HepG2 (cell line): Measurements from ENCODE around the gene FOXR1. TPM values are rescaled to one million over a fixed set of nuclear protein-coding genes. Genes with fewer than 3 reads are reported as not detected.

Experiments
- GATA4 ChIP-seq: sonication (generic); IDR thresholded peaks from 2 replicates; pipeline ENCODE4 v1.6.1; 2016; ENCODE audit warnings: antibody characterized with exemption, low read depth, borderline replicate concordance
- IRX3 ChIP-seq: sonication (generic); formaldehyde crosslinking; IDR thresholded peaks from 2 replicates; pipeline ENCODE4 v1.8.1; 2023; ENCODE audit warnings: mild to moderate bottlenecking, low read depth, missing genetic modification reagents, borderline replicate concordance
- KAT2B ChIP-seq: fragments of 150-350 bp; IDR thresholded peaks from 2 replicates; pipeline ENCODE4 v1.6.1; 2014; ENCODE audit warnings: low read depth, low read length, borderline replicate concordance
- KAT7 ChIP-seq: IDR thresholded peaks from 2 replicates; pipeline ENCODE4 v1.6.1; 2018; ENCODE audit warnings: borderline replicate concordance, missing compliant biosample characterization
- KDM5B ChIP-seq: sonication (generic); formaldehyde crosslinking; IDR thresholded peaks from 2 replicates; pipeline ENCODE4 v1.4.0; 2020; ENCODE audit warnings: missing genetic modification reagents, mild to moderate bottlenecking, borderline replicate concordance
- MAFG ChIP-seq: sonication (generic); formaldehyde crosslinking; IDR thresholded peaks from 2 replicates; pipeline ENCODE4 v1.5.1; 2020; ENCODE audit warnings: mild to moderate bottlenecking, missing genetic modification reagents
- MIER3 ChIP-seq: IDR thresholded peaks from 2 replicates; pipeline ENCODE4 v1.6.1; 2016; ENCODE audit warnings: missing compliant biosample characterization, borderline replicate concordance
- MTA1 ChIP-seq: sonication (generic); formaldehyde crosslinking; IDR thresholded peaks from 2 replicates; pipeline ENCODE4 v1.4.0; 2020; ENCODE audit warnings: missing genetic modification reagents, mild to moderate bottlenecking, borderline replicate concordance
- MTA3 ChIP-seq: sonication (generic); formaldehyde crosslinking; IDR thresholded peaks from 2 replicates; pipeline ENCODE4 v1.4.0; 2020; ENCODE audit warnings: missing genetic modification reagents
- TAF15 ChIP-seq: fragments of 200-400 bp; formaldehyde crosslinking; IDR thresholded peaks from one replicate; pipeline ENCODE4 v1.6.1; 2018; ENCODE audit warnings: mild to moderate bottlenecking, low read depth, low read length; ENCODE audit not compliant: poor library complexity, severe bottlenecking
- USF2 ChIP-seq, 2 experiments: sonication (generic) in 1 of 2; formaldehyde crosslinking in 1 of 2; IDR thresholded peaks; 2 replicates each; pipeline versions ENCODE4 v1.5.1 to v1.6.1; 2011 to 2020; ENCODE audit warnings: borderline replicate concordance in 1 of 2, low read depth in 1 of 2, low read length in 1 of 2, mild to moderate bottlenecking in 1 of 2, missing genetic modification reagents in 1 of 2, moderate library complexity in 1 of 2
- ZFY ChIP-seq: sonication (generic); formaldehyde crosslinking; IDR thresholded peaks from 2 replicates; pipeline ENCODE4 v1.4.0; 2020; ENCODE audit warnings: missing genetic modification reagents
- ZNF512 ChIP-seq: sonication (generic); formaldehyde crosslinking; IDR thresholded peaks from 2 replicates; pipeline ENCODE4 v1.4.0; 2020; ENCODE audit warnings: mild to moderate bottlenecking, missing genetic modification reagents
- ZNF678 ChIP-seq: sonication (generic); formaldehyde crosslinking; IDR thresholded peaks from 2 replicates; pipeline ENCODE4 v1.4.0; 2020; ENCODE audit warnings: mild to moderate bottlenecking, missing genetic modification reagents
- ZNF891 ChIP-seq: sonication (generic); formaldehyde crosslinking; IDR thresholded peaks from 2 replicates; pipeline ENCODE4 v1.5.0; 2020; ENCODE audit warnings: mild to moderate bottlenecking, missing genetic modification reagents
- polyA plus RNA-seq, 8 experiments: library from polyadenylated mRNA; depleted of rRNA in 3 of 8; stranded (reverse) in 7 of 8; unstranded in 1 of 8; fragments of >200 nt; fragmentation: Illumina TruSeq in 4 of 8; extraction: Trizol in 4 of 8; gene quantifications; 2 replicates each; pipeline versions ENCODE4 v1.2.1 to v1.2.3, GENCODE V29; 2011 to 2016; ENCODE audit warnings: low read depth in 4 of 8, missing spikeins in 1 of 8, mixed read lengths in 1 of 8; ENCODE audit not compliant: insufficient read depth in 1 of 8
- total RNA-seq, 5 experiments: library from RNA; depleted of rRNA; stranded (reverse); fragments of >200 nt; fragmentation: Illumina TruSeq; extraction: Trizol; gene quantifications; 2 replicates each; pipeline ENCODE4 v1.2.3, GENCODE V29; 2016; ENCODE audit warnings: low read depth in 1 of 5
- TF ChIP-seq, protein P1 (sequence below): IDR thresholded peaks from 2 replicates; pipeline ENCODE4 v1.6.1; 2016; ENCODE audit warnings: low read depth
- TF ChIP-seq, protein P2 (sequence below): sonication (generic); formaldehyde crosslinking; IDR thresholded peaks from 2 replicates; pipeline ENCODE4 v1.5.0; 2020; ENCODE audit warnings: mild to moderate bottlenecking, missing genetic modification reagents, borderline replicate concordance
- TF ChIP-seq, protein P3 (sequence below): sonication (generic); formaldehyde crosslinking; IDR thresholded peaks from 2 replicates; pipeline ENCODE4 v1.9.0; 2021; ENCODE audit warnings: missing genetic modification reagents, mild to moderate bottlenecking, borderline replicate concordance

FOXR1 gene
- total and polyA plus RNA-seq, 2 of the 13 experiments (the other 11 are each of a cell fraction or from before 2014, with no cell fraction given), result not detected

DNA sequence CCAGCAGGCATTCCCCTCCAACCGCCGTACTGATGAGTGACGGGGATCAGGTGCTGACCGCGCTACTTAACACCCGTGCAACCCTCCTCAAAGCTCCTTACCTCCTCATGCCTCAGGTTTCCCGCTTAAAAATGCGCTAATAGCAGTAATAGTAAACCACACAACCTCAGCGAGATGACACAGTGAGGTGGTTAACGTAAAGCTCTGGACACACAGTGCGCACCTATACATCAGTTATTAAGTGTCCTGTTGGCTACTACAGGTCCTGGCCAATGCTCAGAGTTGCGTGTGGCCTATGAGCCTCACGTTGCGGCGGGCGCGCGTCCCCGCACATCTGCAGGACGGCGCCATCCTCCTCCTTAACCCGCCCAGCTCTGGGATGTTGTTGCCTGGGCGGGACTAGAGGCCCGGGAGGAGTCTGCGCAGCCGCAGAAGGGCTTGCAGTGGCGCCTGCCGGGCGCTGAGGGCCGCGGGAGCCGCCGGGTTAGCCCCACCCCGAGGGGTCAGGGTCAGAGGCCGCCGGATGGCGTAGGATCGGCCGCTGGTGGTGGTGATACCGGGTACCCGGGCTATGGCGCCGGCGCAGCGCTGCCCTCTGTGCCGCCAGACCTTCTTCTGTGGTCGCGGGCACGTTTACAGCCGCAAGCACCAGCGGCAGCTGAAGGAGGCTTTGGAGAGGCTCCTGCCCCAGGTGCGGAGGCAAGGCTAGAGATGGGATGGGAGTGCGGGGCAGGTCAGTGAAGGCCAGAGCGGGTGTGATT lies 26.2 kb downstream of the FOXR1 start, which contains the start of gene CENATAC (continued):
- TF ChIP-seq MIER3 (CRISPR knock-in tag) (peak; percentile 26; the same call in 1 of the 2 replicates), MAFG (no peak), KAT2B (no peak), TAF15 (no peak), ZNF678 (CRISPR knock-in tag) (no peak), GATA4 (peak; percentile 26; the same call in 1 of the 2 replicates), USF2 (IDR thresholded peaks at IDR 0.05; ENCODE audit: low read depth, low read length) (no peak), USF2 (CRISPR knock-in tag; IDR thresholded peaks at IDR 0.05; ENCODE audit: borderline replicate concordance) (no peak), ZNF512 (CRISPR knock-in tag) (no peak), KAT7 (CRISPR knock-in tag) (peak; percentile 87; the same call in 1 of the 2 replicates), ZFY (CRISPR knock-in tag) (peak; percentile 97), ZNF891 (peak; percentile 46; the same call in 1 of the 2 replicates), MTA3 (no peak), MTA1 (CRISPR knock-in tag) (peak; percentile 64), KDM5B (CRISPR knock-in tag) (peak; percentile 68; the same call in 1 of the 2 replicates), IRX3 (CRISPR knock-in tag) (no peak)
- TF ChIP-seq, protein P1, sequence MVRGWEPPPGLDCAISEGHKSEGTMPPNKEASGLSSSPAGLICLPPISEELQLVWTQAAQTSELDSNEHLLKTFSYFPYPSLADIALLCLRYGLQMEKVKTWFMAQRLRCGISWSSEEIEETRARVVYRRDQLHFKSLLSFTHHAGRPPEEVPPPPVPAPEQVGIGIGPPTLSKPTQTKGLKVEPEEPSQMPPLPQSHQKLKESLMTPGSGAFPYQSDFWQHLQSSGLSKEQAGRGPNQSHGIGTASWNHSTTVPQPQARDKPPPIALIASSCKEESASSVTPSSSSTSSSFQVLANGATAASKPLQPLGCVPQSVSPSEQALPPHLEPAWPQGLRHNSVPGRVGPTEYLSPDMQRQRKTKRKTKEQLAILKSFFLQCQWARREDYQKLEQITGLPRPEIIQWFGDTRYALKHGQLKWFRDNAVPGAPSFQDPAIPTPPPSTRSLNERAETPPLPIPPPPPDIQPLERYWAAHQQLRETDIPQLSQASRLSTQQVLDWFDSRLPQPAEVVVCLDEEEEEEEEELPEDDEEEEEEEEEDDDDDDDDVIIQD (CRISPR knock-in tag), result no peak
- TF ChIP-seq, protein P2, sequence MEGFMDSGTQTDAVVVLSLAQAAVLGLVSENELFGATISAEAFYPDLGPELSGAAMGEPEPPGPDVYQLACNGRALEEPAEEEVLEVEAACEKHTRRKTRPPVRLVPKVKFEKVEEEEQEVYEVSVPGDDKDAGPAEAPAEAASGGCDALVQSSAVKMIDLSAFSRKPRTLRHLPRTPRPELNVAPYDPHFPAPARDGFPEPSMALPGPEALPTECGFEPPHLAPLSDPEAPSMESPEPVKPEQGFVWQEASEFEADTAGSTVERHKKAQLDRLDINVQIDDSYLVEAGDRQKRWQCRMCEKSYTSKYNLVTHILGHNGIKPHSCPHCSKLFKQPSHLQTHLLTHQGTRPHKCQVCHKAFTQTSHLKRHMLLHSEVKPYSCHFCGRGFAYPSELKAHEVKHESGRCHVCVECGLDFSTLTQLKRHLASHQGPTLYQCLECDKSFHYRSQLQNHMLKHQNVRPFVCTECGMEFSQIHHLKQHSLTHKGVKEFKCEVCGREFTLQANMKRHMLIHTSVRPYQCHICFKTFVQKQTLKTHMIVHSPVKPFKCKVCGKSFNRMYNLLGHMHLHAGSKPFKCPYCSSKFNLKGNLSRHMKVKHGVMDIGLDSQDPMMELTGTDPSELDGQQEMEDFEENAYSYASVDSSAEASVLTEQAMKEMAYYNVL (CRISPR knock-in tag), result no peak
- TF ChIP-seq, protein P3, sequence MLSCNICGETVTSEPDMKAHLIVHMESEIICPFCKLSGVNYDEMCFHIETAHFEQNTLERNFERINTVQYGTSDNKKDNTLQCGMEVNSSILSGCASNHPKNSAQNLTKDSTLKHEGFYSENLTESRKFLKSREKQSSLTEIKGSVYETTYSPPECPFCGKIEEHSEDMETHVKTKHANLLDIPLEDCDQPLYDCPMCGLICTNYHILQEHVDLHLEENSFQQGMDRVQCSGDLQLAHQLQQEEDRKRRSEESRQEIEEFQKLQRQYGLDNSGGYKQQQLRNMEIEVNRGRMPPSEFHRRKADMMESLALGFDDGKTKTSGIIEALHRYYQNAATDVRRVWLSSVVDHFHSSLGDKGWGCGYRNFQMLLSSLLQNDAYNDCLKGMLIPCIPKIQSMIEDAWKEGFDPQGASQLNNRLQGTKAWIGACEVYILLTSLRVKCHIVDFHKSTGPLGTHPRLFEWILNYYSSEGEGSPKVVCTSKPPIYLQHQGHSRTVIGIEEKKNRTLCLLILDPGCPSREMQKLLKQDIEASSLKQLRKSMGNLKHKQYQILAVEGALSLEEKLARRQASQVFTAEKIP, result no peak
